22Rv1 (cell line): ENCODE data around the gene PRMT5.

Source experiments
- H3K27ac ChIP-seq: fragments of 450-650 bp; 2 replicates; pipeline ENCODE4 v1.5.1; 2017
- CTCF ChIP-seq: fragments of 450-650 bp; IDR thresholded peaks from 2 replicates; pipeline ENCODE4 v1.5.1; 2017; ENCODE audit warnings: mild to moderate bottlenecking
- ZFX ChIP-seq: fragments of 450-650 bp; IDR thresholded peaks from 2 replicates; pipeline ENCODE4 v1.6.1; 2017; ENCODE audit warnings: antibody characterized with exemption, borderline replicate concordance

Gene PRMT5

GRCh38 chr14:22871224-22872032, 57.7 kb downstream of the PRMT5 start, which contains the start of gene LRP10:
TSS of gene LRP10 (plus strand) at chr14:22871740. CDS start at chr14:22872304, 564 bp downstream.
- TF ChIP-seq CTCF (no peak), ZFX (no peak)
- H3K27ac ChIP-seq, result peak within 1 kb of the TSS; percentile 95

- TF ChIP-seq ZFX, result no peak
- TF ChIP-seq CTCF, result no peak
- H3K27ac ChIP-seq, result peak overlapping the region; percentile 95
Observed at GRCh38 chr14:22870811-22871223, 58.4 kb downstream of the PRMT5 start.
